Sigmoid colon (tissue), 7 donors: Measurements from ENCODE around the gene CACNA1C. TPM values are rescaled to one million over a fixed set of nuclear protein-coding genes. Genes with fewer than 3 reads are reported as not detected.
A peak's percentile ranks its signal among the peaks of the same experiment; 100 is the strongest.

Experiments used
- DNase-seq: peaks from one replicate; pipeline ENCODE4 v3.0.0-alpha.2; 2019
- H3K27ac ChIP-seq, 4 donors: fragments of 200-600 bp; sonication (generic); one replicate each; pipeline ENCODE4 v1.5.1; 2016 to 2019; ENCODE audit warnings: mild to moderate bottlenecking in 1 of 4
- H3K27me3 ChIP-seq, 3 donors: fragments of 200-600 bp; sonication (generic); one replicate each; pipeline ENCODE4 v1.5.1; 2019; ENCODE audit warnings: mild to moderate bottlenecking in 1 of 3
- H3K36me3 ChIP-seq, 4 donors: fragments of 200-600 bp; sonication (generic); one replicate each; pipeline ENCODE4 v1.5.1; 2016 to 2019
- H3K4me1 ChIP-seq, 4 donors: fragments of 200-600 bp; sonication (generic); one replicate each; pipeline ENCODE4 v1.5.1; 2017 to 2019
- H3K4me3 ChIP-seq, 4 donors: fragments of 200-600 bp; sonication (generic); one replicate each; pipeline ENCODE4 v1.5.1; 2017 to 2019; ENCODE audit warnings: mild to moderate bottlenecking in 2 of 4, moderate library complexity in 1 of 4
- H3K9me3 ChIP-seq, 4 donors: fragments of 200-600 bp in 3 of 4; sonication (generic) in 3 of 4; one replicate each; pipeline versions ENCODE4 v1.5.1 to v1.6.1; 2013 to 2019
- EP300 ChIP-seq, 4 donors: sonication (generic); formaldehyde crosslinking; IDR thresholded peaks; one replicate each; pipeline ENCODE4 v1.6.1; 2017; ENCODE audit warnings: antibody characterized with exemption in 4 of 4
- POLR2A ChIP-seq, 2 donors: fragments of 450-650 bp; IDR thresholded peaks; one replicate each; pipeline ENCODE4 v1.6.1; 2016; ENCODE audit warnings: antibody characterized with exemption in 2 of 2, mild to moderate bottlenecking in 2 of 2, moderate library complexity in 2 of 2
- POLR2AphosphoS5 ChIP-seq, 4 donors: sonication (generic); formaldehyde crosslinking; IDR thresholded peaks; one replicate each; pipeline ENCODE4 v1.6.1; 2017; ENCODE audit warnings: antibody characterized with exemption in 4 of 4
- WGBS, 2 donors: extraction: QIAGEN DNeasy Blood & Tissue Kit; methylation state at CpG; one replicate each; pipeline ENCODE4 v1.1.7; 2013; 5-methylcytosine and 5-hydroxymethylcytosine counted together
- intact Hi-C: fragments of 100-400 bp; cut with DNase I; formaldehyde crosslinking; loops from one replicate; pipeline ENCODE4 v1.15.1; 2023
- polyA plus RNA-seq, 3 donors: library from polyadenylated mRNA; stranded (reverse); fragments of 200-250 nt; gene quantifications; one replicate each; pipeline ENCODE4 v1.2.3, GENCODE V29; 2013
- total RNA-seq, 4 donors: library from RNA; depleted of rRNA; stranded (reverse); fragments of >200 nt; gene quantifications; one replicate each; pipeline ENCODE4 v1.1.0, GENCODE V29; 2016
- TF ChIP-seq, protein P1 (sequence below), 4 experiments: fragments of 450-650 bp in 3 of 4; fragments of 200-600 bp in 1 of 4; IDR thresholded peaks; one replicate each; pipeline ENCODE4 v1.5.1; 2016 to 2019; ENCODE audit warnings: antibody characterized with exemption in 4 of 4, mild to moderate bottlenecking in 3 of 4, moderate library complexity in 2 of 4
- donor health status: healthy with polysubstance abuse.
- donor health status: Bipolar disorder and iron deficiency.
- donor health status: healthy.

CACNA1C gene
- total and polyA plus RNA-seq, 7 donors = 0.46 to 213 (median 62.0) TPM

DNA sequence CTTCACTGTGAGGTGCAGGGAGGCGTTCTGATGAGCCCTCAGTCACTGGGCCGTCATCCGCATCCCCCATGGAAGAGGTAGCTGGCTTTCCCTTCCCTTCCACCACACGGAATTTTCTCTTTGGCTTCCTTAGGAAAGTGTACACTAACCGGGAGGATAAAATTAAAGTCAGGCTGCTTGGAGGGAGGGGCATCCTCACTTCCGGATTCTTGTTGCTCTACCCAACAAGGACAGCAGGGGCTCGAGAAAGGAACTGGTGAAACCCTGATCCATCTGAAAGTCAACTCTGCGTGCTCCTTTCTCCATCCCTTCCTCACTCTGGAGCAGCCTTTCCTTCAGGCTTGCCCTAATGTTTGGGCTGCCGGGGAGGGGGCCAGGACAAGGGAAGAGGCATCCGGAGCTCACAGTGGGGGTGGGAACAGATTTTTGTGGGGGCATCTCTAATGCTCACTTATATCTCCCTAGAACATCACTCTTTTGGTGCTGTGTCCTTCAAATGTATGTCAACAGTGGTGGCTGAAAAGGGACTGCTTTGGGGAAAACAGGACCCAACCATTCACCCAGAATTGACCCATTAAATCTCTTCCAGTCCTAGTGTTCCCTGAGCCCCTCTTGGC is 640.6 kb downstream of the CACNA1C start:
- TF ChIP-seq POLR2A (IDR thresholded peaks at IDR 0.05) = no peak
- peaks cover 8 to 34% (median 22%) of the 10 kb centered on the region in 4 donors for H3K36me3 ChIP-seq
- H3K27ac ChIP-seq = no peak overlapping the region
- no peak overlapping the region for H3K4me3 ChIP-seq
- H3K27me3 ChIP-seq = no peaks in the 10 kb centered on the region
- DNase-seq = no peak
- no peaks in the 10 kb centered on the region for H3K9me3 ChIP-seq
- H3K4me1 ChIP-seq = peaks cover 0 to 8% (median 0%) of the 10 kb centered on the region in 4 donors
- 47 to 54% methylated on average over 10 of the region's 10 CpGs for WGBS, 2 donors
- intact Hi-C loops = no loop called here

DNA sequence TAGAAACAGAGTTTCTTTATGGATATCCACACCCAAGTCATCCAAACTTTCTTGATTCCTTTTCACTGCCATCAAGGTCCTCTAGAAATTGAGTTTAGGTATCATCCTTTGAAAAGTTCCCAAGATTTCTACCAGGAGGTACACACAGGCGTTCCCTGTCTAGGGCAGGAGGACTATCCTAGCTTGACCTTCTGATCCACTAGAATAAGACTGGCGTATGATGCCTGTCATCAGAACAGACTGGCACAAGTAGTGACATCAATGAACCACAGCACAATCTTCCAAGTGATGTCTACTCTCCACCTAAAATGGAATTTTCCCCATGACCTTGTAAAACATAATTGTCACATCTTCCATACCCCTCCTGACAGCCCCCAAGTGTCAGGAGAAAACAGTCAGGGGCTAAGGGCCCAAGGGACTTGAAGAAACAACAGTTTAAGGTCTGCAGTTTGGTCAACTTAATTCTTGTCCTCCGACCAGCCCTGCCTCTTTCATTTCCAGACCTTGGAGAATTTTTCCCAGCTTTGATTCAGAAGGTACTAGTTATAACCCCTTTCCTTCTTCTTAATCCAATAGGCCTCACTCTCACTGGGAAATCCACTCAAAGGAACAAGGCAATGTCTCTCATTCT is 641.3 kb downstream of the CACNA1C start:
- Histone ChIP-seq H3K27me3 (no peaks in the 10 kb centered on the region), H3K9me3 (no peaks in the 10 kb centered on the region), H3K4me3 (no peak overlapping the region), H3K27ac (no peak overlapping the region), H3K4me1 (peaks cover 0 to 8% (median 0%) of the 10 kb centered on the region in 4 donors), H3K36me3 (peaks cover 3 to 27% (median 15%) of the 10 kb centered on the region in 4 donors)
- WGBS, 2 donors = 95% methylated on average over 3 of the region's 3 CpGs
- intact Hi-C loops = no loop called here
- TF ChIP-seq POLR2AphosphoS5 (IDR thresholded peaks at IDR 0.05) (no peak), POLR2A (IDR thresholded peaks at IDR 0.05) (no peak), EP300 (IDR thresholded peaks at IDR 0.05) (no peak)
- TF ChIP-seq, protein P1, sequence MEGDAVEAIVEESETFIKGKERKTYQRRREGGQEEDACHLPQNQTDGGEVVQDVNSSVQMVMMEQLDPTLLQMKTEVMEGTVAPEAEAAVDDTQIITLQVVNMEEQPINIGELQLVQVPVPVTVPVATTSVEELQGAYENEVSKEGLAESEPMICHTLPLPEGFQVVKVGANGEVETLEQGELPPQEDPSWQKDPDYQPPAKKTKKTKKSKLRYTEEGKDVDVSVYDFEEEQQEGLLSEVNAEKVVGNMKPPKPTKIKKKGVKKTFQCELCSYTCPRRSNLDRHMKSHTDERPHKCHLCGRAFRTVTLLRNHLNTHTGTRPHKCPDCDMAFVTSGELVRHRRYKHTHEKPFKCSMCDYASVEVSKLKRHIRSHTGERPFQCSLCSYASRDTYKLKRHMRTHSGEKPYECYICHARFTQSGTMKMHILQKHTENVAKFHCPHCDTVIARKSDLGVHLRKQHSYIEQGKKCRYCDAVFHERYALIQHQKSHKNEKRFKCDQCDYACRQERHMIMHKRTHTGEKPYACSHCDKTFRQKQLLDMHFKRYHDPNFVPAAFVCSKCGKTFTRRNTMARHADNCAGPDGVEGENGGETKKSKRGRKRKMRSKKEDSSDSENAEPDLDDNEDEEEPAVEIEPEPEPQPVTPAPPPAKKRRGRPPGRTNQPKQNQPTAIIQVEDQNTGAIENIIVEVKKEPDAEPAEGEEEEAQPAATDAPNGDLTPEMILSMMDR (IDR thresholded peaks at IDR 0.05) = no peak
- no peak for DNase-seq

DNA sequence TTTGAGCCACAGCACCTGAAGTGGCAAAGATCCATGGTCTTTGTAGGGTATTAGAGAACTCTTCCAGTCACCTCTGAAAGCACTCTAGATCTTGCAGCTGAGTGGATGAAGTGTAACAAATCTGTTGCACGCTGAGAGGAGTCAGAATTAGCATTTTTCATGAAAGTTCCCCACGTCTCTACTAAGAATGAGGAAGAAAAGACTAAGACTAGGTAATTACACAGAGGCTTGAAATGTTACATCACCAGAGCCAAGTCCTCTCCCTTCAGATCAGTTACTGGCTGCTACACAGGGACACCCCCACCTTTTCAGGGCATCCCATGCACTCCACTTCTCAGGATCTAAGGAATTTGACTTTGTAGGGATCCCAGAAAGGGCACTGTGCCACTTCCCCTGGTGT is 643.3 kb downstream of the CACNA1C start:
- 62 to 65% methylated on average over 2 of the region's 2 CpGs for WGBS, 2 donors
- no peak for TF ChIP-seq POLR2A (IDR thresholded peaks at IDR 0.05)
- TF ChIP-seq POLR2AphosphoS5 (IDR thresholded peaks at IDR 0.05) = peak in 2 of 4 donors; percentile 4 to 15
- intact Hi-C loops = no loop called here

DNA sequence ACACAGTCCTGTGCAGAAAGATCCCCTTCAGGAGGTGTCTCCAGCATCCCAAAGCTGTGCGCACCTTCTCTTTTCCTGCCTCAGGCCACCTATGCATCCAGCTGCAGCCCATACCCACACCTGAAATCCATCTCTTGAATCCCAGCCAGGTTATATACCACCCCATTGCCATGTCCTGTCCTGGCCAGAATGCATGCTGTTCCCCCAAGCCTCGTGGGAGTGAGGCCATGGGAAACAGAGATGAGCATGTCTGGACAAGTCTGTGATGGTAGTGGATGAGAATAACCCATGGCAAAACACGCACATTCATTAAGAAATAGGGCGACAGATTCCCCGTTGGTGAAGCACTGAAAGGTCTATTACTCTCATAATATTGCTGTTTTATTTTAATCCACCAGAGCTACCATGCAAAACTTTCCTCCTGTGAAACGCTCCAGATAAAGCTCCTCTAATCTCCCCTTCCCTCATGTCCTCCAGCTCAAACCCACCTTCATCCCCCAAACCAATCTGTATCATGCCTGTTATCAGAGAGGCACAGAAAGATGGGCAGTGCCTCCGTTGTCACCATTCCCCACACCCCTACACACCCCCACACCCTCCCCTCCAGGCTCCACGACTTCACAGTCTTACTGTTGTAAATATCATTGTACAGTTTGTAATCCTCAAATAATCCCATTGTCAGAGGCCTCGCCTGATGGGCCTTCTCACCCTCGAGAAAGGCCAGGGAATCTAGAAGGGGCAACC is 644.4 kb downstream of the CACNA1C start:
- intact Hi-C loops = no loop called here
- no peaks in the 10 kb centered on the region for H3K27me3 ChIP-seq
- H3K4me3 ChIP-seq = no peak overlapping the region
- 71 to 81% methylated on average over 10 of the region's 10 CpGs for WGBS, 2 donors
- no peak for DNase-seq
- no peak overlapping the region for H3K27ac ChIP-seq
- H3K4me1 ChIP-seq = no peaks in the 10 kb centered on the region
- TF ChIP-seq POLR2AphosphoS5 (IDR thresholded peaks at IDR 0.05) (peak in 2 of 4 donors; percentile 45 to 50), POLR2A (IDR thresholded peaks at IDR 0.05) (no peak)
- H3K36me3 ChIP-seq = peaks cover 0 to 4% (median 0%) of the 10 kb centered on the region in 4 donors
- no peaks in the 10 kb centered on the region for H3K9me3 ChIP-seq

More for the DNA sequence above, 643.3 kb downstream of the CACNA1C start:
- H3K36me3 ChIP-seq = peaks cover 0 to 8% (median 3%) of the 10 kb centered on the region in 4 donors
- H3K9me3 ChIP-seq = no peaks in the 10 kb centered on the region
- no peak overlapping the region for H3K27ac ChIP-seq
- no peak overlapping the region for H3K4me3 ChIP-seq
- H3K4me1 ChIP-seq = peaks cover 0 to 7% (median 0%) of the 10 kb centered on the region in 4 donors
- no peaks in the 10 kb centered on the region for H3K27me3 ChIP-seq
- no peak for DNase-seq

GRCh38 chr12:2698566-2698965 is 645.8 kb downstream of the CACNA1C start:
- Histone ChIP-seq H3K4me3 (no peak overlapping the region), H3K4me1 (no peaks in the 10 kb centered on the region), H3K36me3 (no peaks in the 10 kb centered on the region), H3K27ac (no peak overlapping the region), H3K27me3 (no peaks in the 10 kb centered on the region), H3K9me3 (no peaks in the 10 kb centered on the region)
- DNase-seq = no peak
- intact Hi-C loops = no loop called here
- TF ChIP-seq, protein P1 (IDR thresholded peaks at IDR 0.05) = no peak
- TF ChIP-seq POLR2AphosphoS5 (IDR thresholded peaks at IDR 0.05) (peak in 1 of 4 donors; percentile 2), POLR2A (IDR thresholded peaks at IDR 0.05) (no peak), EP300 (IDR thresholded peaks at IDR 0.05) (no peak)
- 87 to 93% methylated on average over 1 of the region's 1 CpG for WGBS, 2 donors

- 10 to 32% methylated on average over 1 of the region's 1 CpG for WGBS, 2 donors
- intact Hi-C loops = no loop called here
- Histone ChIP-seq H3K27ac (no peak overlapping the region), H3K36me3 (no peaks in the 10 kb centered on the region), H3K4me1 (no peaks in the 10 kb centered on the region), H3K9me3 (peaks cover 0 to 17% (median 0%) of the 10 kb centered on the region in 4 donors), H3K4me3 (no peak overlapping the region), H3K27me3 (peaks cover 0 to 21% (median 0%) of the 10 kb centered on the region in 3 donors)
- TF ChIP-seq POLR2A (IDR thresholded peaks at IDR 0.05) (no peak), EP300 (IDR thresholded peaks at IDR 0.05) (no peak), POLR2AphosphoS5 (IDR thresholded peaks at IDR 0.05) (no peak)
- TF ChIP-seq, protein P1 (IDR thresholded peaks at IDR 0.05) = no peak
- no peak for DNase-seq
These were observed 657.9 kb downstream of the CACNA1C start for GRCh38 chr12:2710701-2711100.
